ENCODE measurements around the gene ACOT12.

DNA sequence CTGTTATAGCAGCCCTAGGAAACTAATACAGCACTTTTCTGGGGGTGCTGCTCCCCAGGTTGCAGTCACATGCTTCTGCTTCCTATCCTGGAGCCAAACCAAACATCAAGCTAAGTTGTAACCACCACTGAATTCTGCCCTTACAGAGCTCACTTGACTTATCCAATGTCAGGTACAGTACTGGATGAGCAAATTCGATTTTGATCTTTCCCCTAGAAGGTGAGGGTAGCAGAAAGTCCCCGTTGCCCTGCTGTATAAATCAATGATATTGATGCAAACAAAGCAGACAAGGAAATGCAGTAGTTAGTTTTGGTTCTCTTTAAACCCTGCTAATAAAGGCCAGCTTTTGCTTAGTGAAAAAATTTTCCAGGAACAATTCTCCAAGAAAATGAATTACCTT, 56.1 kb downstream of the ACOT12 start:
- TF ChIP-seq EZH2 (IDR thresholded peaks at IDR 0.05; ENCODE audit: low read length) (no peak), CTCF (optimal IDR thresholded peaks at IDR 0.05 in 1 of 3, IDR thresholded peaks at IDR 0.05 in 1 of 3, conservative IDR thresholded peaks at IDR 0.05 in 1 of 3; ENCODE audit: extremely low read depth in 1 of 3, insufficient read depth in 2 of 3, low read length in 3 of 3) (no peak)

Data from keratinocyte (primary cell).